ENCODE data around the gene ZNF680. TPM values are rescaled to one million over a fixed set of nuclear protein-coding genes. Genes with fewer than 3 reads are reported as not detected.

Gene ZNF680
- total and polyA plus RNA-seq, 2 experiments from 2014 or later, result 27.3 to 62.5 TPM

DNA sequence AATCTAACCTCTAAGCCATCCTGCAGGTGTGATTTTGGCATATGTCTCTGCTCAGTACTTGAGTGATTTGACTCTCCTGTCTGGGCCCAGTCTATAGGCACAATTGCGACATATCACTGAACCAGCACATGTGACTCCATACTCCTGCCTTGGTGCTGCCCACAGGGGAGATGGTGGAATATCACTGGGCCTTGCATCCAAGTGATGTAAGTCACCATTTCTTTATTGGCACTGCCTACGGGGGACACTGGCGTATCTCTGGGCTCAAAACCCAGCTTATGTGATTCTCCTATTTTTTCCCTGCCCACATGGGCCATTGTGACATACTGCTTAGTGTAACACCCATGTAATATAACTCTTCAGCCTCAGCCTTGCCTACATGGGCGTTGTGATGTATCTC lies 48.1 kb upstream of the ZNF680 start:
- Mint-ChIP-seq H3K27me3 (ENCODE audit: insufficient read depth, low read depth, poor library complexity) (peaks cover 2% of the 10 kb centered on the region), H3K9me3 (peaks cover 65% of the 10 kb centered on the region), H3K36me3 (ENCODE audit: low read depth) (peaks cover 82% of the 10 kb centered on the region), H3K4me1 (no peaks in the 10 kb centered on the region), H3K4me3 (no peak overlapping the region), H3K27ac (no peak overlapping the region)
- DNase-seq (ENCODE audit: low spot score) (no peak), ATAC-seq (no peak)
- no peak for TF ChIP-seq NANOG (IDR thresholded peaks at IDR 0.05; ENCODE audit: borderline replicate concordance)
- TF ChIP-seq, protein P1, sequence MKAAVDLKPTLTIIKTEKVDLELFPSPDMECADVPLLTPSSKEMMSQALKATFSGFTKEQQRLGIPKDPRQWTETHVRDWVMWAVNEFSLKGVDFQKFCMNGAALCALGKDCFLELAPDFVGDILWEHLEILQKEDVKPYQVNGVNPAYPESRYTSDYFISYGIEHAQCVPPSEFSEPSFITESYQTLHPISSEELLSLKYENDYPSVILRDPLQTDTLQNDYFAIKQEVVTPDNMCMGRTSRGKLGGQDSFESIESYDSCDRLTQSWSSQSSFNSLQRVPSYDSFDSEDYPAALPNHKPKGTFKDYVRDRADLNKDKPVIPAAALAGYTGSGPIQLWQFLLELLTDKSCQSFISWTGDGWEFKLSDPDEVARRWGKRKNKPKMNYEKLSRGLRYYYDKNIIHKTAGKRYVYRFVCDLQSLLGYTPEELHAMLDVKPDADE (IDR thresholded peaks at IDR 0.05), result no peak
- no peak for TF ChIP-seq ZNF331 (CRISPR knock-in tag; IDR thresholded peaks at IDR 0.05; ENCODE audit: low read depth)
- no peak for TF ChIP-seq POLR2AphosphoS5 (IDR thresholded peaks at IDR 0.05; ENCODE audit: low read depth)
- no peak for TF ChIP-seq JUNB (IDR thresholded peaks at IDR 0.05; ENCODE audit: unreplicated experiment)
- no peak for TF ChIP-seq EZH2 (IDR thresholded peaks at IDR 0.05; ENCODE audit: low read depth, unreplicated experiment)
- TF ChIP-seq, protein P2, sequence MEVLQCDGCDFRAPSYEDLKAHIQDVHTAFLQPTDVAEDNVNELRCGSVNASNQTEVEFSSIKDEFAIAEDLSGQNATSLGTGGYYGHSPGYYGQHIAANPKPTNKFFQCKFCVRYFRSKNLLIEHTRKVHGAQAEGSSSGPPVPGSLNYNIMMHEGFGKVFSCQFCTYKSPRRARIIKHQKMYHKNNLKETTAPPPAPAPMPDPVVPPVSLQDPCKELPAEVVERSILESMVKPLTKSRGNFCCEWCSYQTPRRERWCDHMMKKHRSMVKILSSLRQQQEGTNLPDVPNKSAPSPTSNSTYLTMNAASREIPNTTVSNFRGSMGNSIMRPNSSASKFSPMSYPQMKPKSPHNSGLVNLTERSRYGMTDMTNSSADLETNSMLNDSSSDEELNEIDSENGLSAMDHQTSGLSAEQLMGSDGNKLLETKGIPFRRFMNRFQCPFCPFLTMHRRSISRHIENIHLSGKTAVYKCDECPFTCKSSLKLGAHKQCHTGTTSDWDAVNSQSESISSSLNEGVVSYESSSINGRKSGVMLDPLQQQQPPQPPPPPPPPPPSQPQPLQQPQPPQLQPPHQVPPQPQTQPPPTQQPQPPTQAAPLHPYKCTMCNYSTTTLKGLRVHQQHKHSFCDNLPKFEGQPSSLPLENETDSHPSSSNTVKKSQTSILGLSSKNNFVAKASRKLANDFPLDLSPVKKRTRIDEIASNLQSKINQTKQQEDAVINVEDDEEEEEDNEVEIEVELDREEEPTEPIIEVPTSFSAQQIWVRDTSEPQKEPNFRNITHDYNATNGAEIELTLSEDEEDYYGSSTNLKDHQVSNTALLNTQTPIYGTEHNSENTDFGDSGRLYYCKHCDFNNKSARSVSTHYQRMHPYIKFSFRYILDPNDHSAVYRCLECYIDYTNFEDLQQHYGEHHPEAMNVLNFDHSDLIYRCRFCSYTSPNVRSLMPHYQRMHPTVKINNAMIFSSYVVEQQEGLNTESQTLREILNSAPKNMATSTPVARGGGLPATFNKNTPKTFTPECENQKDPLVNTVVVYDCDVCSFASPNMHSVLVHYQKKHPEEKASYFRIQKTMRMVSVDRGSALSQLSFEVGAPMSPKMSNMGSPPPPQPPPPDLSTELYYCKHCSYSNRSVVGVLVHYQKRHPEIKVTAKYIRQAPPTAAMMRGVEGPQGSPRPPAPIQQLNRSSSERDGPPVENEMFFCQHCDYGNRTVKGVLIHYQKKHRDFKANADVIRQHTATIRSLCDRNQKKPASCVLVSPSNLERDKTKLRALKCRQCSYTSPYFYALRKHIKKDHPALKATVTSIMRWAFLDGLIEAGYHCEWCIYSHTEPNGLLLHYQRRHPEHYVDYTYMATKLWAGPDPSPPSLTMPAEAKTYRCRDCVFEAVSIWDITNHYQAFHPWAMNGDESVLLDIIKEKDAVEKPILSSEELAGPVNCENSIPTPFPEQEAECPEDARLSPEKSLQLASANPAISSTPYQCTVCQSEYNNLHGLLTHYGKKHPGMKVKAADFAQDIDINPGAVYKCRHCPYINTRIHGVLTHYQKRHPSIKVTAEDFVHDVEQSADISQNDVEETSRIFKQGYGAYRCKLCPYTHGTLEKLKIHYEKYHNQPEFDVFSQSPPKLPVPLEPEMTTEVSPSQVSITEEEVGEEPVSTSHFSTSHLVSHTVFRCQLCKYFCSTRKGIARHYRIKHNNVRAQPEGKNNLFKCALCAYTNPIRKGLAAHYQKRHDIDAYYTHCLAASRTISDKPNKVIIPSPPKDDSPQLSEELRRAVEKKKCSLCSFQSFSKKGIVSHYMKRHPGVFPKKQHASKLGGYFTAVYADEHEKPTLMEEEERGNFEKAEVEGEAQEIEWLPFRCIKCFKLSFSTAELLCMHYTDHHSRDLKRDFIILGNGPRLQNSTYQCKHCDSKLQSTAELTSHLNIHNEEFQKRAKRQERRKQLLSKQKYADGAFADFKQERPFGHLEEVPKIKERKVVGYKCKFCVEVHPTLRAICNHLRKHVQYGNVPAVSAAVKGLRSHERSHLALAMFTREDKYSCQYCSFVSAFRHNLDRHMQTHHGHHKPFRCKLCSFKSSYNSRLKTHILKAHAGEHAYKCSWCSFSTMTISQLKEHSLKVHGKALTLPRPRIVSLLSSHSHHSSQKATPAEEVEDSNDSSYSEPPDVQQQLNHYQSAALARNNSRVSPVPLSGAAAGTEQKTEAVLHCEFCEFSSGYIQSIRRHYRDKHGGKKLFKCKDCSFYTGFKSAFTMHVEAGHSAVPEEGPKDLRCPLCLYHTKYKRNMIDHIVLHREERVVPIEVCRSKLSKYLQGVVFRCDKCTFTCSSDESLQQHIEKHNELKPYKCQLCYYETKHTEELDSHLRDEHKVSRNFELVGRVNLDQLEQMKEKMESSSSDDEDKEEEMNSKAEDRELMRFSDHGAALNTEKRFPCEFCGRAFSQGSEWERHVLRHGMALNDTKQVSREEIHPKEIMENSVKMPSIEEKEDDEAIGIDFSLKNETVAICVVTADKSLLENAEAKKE (CRISPR knock-in tag; IDR thresholded peaks at IDR 0.05), result no peak
- TF ChIP-seq, protein P3, sequence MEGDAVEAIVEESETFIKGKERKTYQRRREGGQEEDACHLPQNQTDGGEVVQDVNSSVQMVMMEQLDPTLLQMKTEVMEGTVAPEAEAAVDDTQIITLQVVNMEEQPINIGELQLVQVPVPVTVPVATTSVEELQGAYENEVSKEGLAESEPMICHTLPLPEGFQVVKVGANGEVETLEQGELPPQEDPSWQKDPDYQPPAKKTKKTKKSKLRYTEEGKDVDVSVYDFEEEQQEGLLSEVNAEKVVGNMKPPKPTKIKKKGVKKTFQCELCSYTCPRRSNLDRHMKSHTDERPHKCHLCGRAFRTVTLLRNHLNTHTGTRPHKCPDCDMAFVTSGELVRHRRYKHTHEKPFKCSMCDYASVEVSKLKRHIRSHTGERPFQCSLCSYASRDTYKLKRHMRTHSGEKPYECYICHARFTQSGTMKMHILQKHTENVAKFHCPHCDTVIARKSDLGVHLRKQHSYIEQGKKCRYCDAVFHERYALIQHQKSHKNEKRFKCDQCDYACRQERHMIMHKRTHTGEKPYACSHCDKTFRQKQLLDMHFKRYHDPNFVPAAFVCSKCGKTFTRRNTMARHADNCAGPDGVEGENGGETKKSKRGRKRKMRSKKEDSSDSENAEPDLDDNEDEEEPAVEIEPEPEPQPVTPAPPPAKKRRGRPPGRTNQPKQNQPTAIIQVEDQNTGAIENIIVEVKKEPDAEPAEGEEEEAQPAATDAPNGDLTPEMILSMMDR (conservative IDR thresholded peaks at IDR 0.05; ENCODE audit: low read depth in 2 of 2), result no peak
- TF ChIP-seq ZNF114 (CRISPR knock-in tag; IDR thresholded peaks at IDR 0.05), result no peak
- no peak for TF ChIP-seq STAT1 (IDR thresholded peaks at IDR 0.05; ENCODE audit: unreplicated experiment)
- TF ChIP-seq CREB1 (CRISPR knock-in tag; IDR thresholded peaks at IDR 0.05; ENCODE audit: low read depth), result no peak
- TF ChIP-seq, protein P4, sequence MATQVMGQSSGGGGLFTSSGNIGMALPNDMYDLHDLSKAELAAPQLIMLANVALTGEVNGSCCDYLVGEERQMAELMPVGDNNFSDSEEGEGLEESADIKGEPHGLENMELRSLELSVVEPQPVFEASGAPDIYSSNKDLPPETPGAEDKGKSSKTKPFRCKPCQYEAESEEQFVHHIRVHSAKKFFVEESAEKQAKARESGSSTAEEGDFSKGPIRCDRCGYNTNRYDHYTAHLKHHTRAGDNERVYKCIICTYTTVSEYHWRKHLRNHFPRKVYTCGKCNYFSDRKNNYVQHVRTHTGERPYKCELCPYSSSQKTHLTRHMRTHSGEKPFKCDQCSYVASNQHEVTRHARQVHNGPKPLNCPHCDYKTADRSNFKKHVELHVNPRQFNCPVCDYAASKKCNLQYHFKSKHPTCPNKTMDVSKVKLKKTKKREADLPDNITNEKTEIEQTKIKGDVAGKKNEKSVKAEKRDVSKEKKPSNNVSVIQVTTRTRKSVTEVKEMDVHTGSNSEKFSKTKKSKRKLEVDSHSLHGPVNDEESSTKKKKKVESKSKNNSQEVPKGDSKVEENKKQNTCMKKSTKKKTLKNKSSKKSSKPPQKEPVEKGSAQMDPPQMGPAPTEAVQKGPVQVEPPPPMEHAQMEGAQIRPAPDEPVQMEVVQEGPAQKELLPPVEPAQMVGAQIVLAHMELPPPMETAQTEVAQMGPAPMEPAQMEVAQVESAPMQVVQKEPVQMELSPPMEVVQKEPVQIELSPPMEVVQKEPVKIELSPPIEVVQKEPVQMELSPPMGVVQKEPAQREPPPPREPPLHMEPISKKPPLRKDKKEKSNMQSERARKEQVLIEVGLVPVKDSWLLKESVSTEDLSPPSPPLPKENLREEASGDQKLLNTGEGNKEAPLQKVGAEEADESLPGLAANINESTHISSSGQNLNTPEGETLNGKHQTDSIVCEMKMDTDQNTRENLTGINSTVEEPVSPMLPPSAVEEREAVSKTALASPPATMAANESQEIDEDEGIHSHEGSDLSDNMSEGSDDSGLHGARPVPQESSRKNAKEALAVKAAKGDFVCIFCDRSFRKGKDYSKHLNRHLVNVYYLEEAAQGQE (IDR thresholded peaks at IDR 0.05; ENCODE audit: unreplicated experiment), result no peak
- no peak for TF ChIP-seq EZH2phosphoT487 (IDR thresholded peaks at IDR 0.05; ENCODE audit: unreplicated experiment)
- no peaks in the 10 kb centered on the region for H3K9me2 ChIP-seq (ENCODE audit: insufficient read depth)
- H4K20me1 ChIP-seq (replicated peaks; ENCODE audit: insufficient read depth), result no peaks in the 10 kb centered on the region
- H3K4me1 ChIP-seq (ENCODE audit: insufficient read depth), result no peaks in the 10 kb centered on the region
- no peak overlapping the region for H3K27ac ChIP-seq (ENCODE audit: low read depth)
- no peaks in the 10 kb centered on the region; the same call in 1 of the 2 replicates for H3K36me3 ChIP-seq (ENCODE audit: insufficient read depth)
- H3K4me2 ChIP-seq, result no peak overlapping the region
- no peak overlapping the region for H3K4me3 ChIP-seq
- H3K79me2 ChIP-seq (replicated peaks; ENCODE audit: insufficient read depth), result no peaks in the 10 kb centered on the region
- no peaks in the 10 kb centered on the region for H3F3A ChIP-seq (replicated peaks; ENCODE audit: low read depth)
- no peak overlapping the region for H2AFZ ChIP-seq
- no peaks in the 10 kb centered on the region for H3K27me3 ChIP-seq (ENCODE audit: insufficient read depth)

All from GM23338 (cell line).